WTC11 (cell line): Measurements from ENCODE around the gene THSD4. TPM values are rescaled to one million over a fixed set of nuclear protein-coding genes. Genes with fewer than 3 reads are reported as not detected.
A peak's percentile ranks its signal among the peaks of the same experiment; 100 is the strongest.

Source experiments
- ATAC-seq: fragments of 200-7000 bp; cut with Tn5 transposase; 2 replicates; pipeline ENCODE4 v1.10.0; 2021; ENCODE audit warnings: mild to moderate bottlenecking, moderate library complexity
- CTCF ChIA-PET: fragments of 300-600 bp; sonication (Branson Sonifier 250); formaldehyde crosslinking; loops from one replicate; lab custom pipeline; 2021; ENCODE audit warnings: antibody characterized with exemption; lab: Charles Lee
- POLR2A ChIA-PET: fragments of 350-600 bp; sonication (Branson Sonifier 250); formaldehyde crosslinking; loops from one replicate; lab custom pipeline; 2021; ENCODE audit warnings: antibody characterized with exemption; lab: Charles Lee
- DNase-seq: peaks from one replicate; pipeline ENCODE4 v3.0.0; 2021; ENCODE audit warnings: low spot score
- H3K27ac Mint-ChIP-seq: 2 replicates; pipeline ENCODE4 v1.8.0; 2021; ENCODE audit warnings: mixed read lengths
- H3K27me3 Mint-ChIP-seq: 2 replicates; pipeline ENCODE4 v1.8.0; 2021; ENCODE audit warnings: low read depth, mild to moderate bottlenecking, moderate library complexity, mixed read lengths
- H3K36me3 Mint-ChIP-seq: 2 replicates; pipeline ENCODE4 v1.8.0; 2021; ENCODE audit warnings: mixed read lengths
- H3K4me1 Mint-ChIP-seq: 2 replicates; pipeline ENCODE4 v1.8.0; 2022; ENCODE audit warnings: mixed read lengths
- H3K4me3 Mint-ChIP-seq: 2 replicates; pipeline ENCODE4 v1.8.0; 2021; ENCODE audit warnings: mild to moderate bottlenecking, moderate library complexity, mixed read lengths
- H3K9me3 Mint-ChIP-seq: 2 replicates; pipeline ENCODE4 v1.8.0; 2021; ENCODE audit warnings: mixed read lengths
- HMGA2 ChIP-seq: fragments of 250-450 bp; sonication (Bioruptor Pico); IDR thresholded peaks from 2 replicates; pipeline ENCODE4 v1.4.0; 2021; ENCODE audit warnings: mild to moderate bottlenecking, moderate library complexity
- KAT7 ChIP-seq: sonication (generic); formaldehyde crosslinking; IDR thresholded peaks from 2 replicates; pipeline ENCODE4 v1.8.1; 2023; ENCODE audit warnings: missing genetic modification reagents, mild to moderate bottlenecking, borderline replicate concordance
- NFE2L1 ChIP-seq: sonication (generic); formaldehyde crosslinking; IDR thresholded peaks from 2 replicates; pipeline ENCODE4 v1.8.1; 2023; ENCODE audit warnings: missing genetic modification reagents
- NR2C2 ChIP-seq: sonication (generic); formaldehyde crosslinking; IDR thresholded peaks from 2 replicates; pipeline ENCODE4 v1.8.0; 2022; ENCODE audit warnings: mild to moderate bottlenecking, missing genetic modification reagents
- PRRX2 ChIP-seq: fragments of 250-450 bp; sonication (Bioruptor Pico); IDR thresholded peaks from 2 replicates; pipeline ENCODE4 v1.8.0; 2021; ENCODE audit warnings: mild to moderate bottlenecking
- SMAD3 ChIP-seq: sonication (generic); formaldehyde crosslinking; IDR thresholded peaks from 2 replicates; pipeline ENCODE4 v1.8.0; 2022; ENCODE audit warnings: missing genetic modification reagents, mild to moderate bottlenecking, borderline replicate concordance
- TEAD1 ChIP-seq: sonication (generic); formaldehyde crosslinking; IDR thresholded peaks from 2 replicates; pipeline ENCODE4 v1.8.0; 2022; ENCODE audit warnings: mild to moderate bottlenecking, missing genetic modification reagents
- TEAD4 ChIP-seq: sonication (generic); formaldehyde crosslinking; IDR thresholded peaks from 2 replicates; pipeline ENCODE4 v1.8.0; 2022; ENCODE audit warnings: mild to moderate bottlenecking, missing genetic modification reagents
- ZBTB21 ChIP-seq: sonication (generic); formaldehyde crosslinking; IDR thresholded peaks from 2 replicates; pipeline ENCODE4 v1.8.1; 2023; ENCODE audit warnings: mild to moderate bottlenecking, missing genetic modification reagents, borderline replicate concordance
- ZNF263 ChIP-seq: sonication (generic); formaldehyde crosslinking; IDR thresholded peaks from 2 replicates; pipeline ENCODE4 v1.8.1; 2022; ENCODE audit warnings: low read depth, mild to moderate bottlenecking, moderate library complexity, missing genetic modification reagents
- total RNA-seq: library from RNA; stranded (reverse); gene quantifications from 3 replicates; pipeline ENCODE4 v1.2.3, GENCODE V29; 2021
- TF ChIP-seq, protein P1 (sequence below): sonication (generic); formaldehyde crosslinking; IDR thresholded peaks from 2 replicates; pipeline ENCODE4 v1.8.1; 2022; ENCODE audit warnings: mild to moderate bottlenecking, moderate library complexity, missing genetic modification reagents
- TF ChIP-seq, protein P2 (sequence below): sonication (generic); formaldehyde crosslinking; IDR thresholded peaks from 2 replicates; pipeline ENCODE4 v1.8.1; 2022; ENCODE audit warnings: missing genetic modification reagents, borderline replicate concordance
- TF ChIP-seq, protein P3 (sequence below): sonication (generic); formaldehyde crosslinking; conservative IDR thresholded peaks from 2 replicates; pipeline ENCODE4 v1.8.1; 2022; ENCODE audit warnings: mild to moderate bottlenecking, missing genetic modification reagents
- TF ChIP-seq, protein P4 (sequence below): sonication (generic); formaldehyde crosslinking; IDR thresholded peaks from 2 replicates; pipeline ENCODE4 v1.8.0; 2023; ENCODE audit warnings: missing genetic modification reagents
- TF ChIP-seq, protein P5 (sequence below): sonication (generic); formaldehyde crosslinking; IDR thresholded peaks from 2 replicates; pipeline ENCODE4 v1.8.0; 2022; ENCODE audit warnings: mild to moderate bottlenecking, missing genetic modification reagents
- TF ChIP-seq, protein P6 (sequence below): sonication (generic); formaldehyde crosslinking; IDR thresholded peaks from 2 replicates; pipeline ENCODE4 v1.8.1; 2023; ENCODE audit warnings: mild to moderate bottlenecking, missing genetic modification reagents
- TF ChIP-seq, protein P7 (sequence below): sonication (generic); formaldehyde crosslinking; IDR thresholded peaks from 2 replicates; pipeline ENCODE4 v1.8.1; 2023; ENCODE audit warnings: mild to moderate bottlenecking, missing genetic modification reagents
- TF ChIP-seq, protein P8 (sequence below): sonication (generic); formaldehyde crosslinking; IDR thresholded peaks from 2 replicates; pipeline ENCODE4 v1.8.1; 2022; ENCODE audit warnings: low read depth, missing genetic modification reagents, borderline replicate concordance
- TF ChIP-seq, protein P9 (sequence below): sonication (generic); formaldehyde crosslinking; IDR thresholded peaks from 2 replicates; pipeline ENCODE4 v1.8.1; 2023; ENCODE audit warnings: mild to moderate bottlenecking, moderate library complexity, missing genetic modification reagents
- TF ChIP-seq, protein P10 (sequence below): fragments of 250-450 bp; sonication (Bioruptor Pico); IDR thresholded peaks from 2 replicates; pipeline ENCODE4 v1.9.0; 2021; ENCODE audit warnings: mild to moderate bottlenecking

The THSD4 gene
- total RNA-seq, 1 experiment from 2014 or later = 7.8 TPM

DNA sequence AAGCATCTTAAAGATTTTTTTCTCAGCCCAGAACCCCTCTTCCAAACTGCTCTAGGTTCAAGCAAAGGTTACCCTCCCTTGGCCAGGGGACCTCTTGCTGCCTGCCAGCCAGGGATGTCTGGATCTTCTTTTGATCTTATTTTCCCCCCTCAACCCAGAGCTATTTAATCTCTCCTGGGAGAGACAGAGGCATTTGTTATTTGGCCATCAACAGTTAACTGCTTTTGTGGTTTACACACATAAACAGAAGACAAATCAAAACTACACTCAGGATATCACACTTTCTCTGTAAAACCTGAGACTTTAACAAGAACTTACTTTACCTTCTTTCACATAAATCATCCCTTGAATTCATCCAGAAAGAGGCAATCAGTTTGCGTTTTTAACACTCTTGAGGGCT lies 272.5 kb downstream of the THSD4 start:
- Mint-ChIP-seq H3K4me3 (peak overlapping the region; percentile 49), H3K4me1 (peaks cover 79% of the 10 kb centered on the region), H3K36me3 (peaks cover 5% of the 10 kb centered on the region), H3K9me3 (peaks cover 5% of the 10 kb centered on the region), H3K27ac (peak overlapping the region; percentile 99), H3K27me3 (peaks cover 11% of the 10 kb centered on the region; the same call in 1 of the 2 replicates)
- ChIA-PET CTCF (interaction anchor here (1.2 to 2.9 kb wide), 2 partner anchors 42 to 55 kb away, joined by 4 to 14 read pairs; no protein-coding TSS in a partner anchor), POLR2A (no interaction called here)
- TF ChIP-seq, protein P1, sequence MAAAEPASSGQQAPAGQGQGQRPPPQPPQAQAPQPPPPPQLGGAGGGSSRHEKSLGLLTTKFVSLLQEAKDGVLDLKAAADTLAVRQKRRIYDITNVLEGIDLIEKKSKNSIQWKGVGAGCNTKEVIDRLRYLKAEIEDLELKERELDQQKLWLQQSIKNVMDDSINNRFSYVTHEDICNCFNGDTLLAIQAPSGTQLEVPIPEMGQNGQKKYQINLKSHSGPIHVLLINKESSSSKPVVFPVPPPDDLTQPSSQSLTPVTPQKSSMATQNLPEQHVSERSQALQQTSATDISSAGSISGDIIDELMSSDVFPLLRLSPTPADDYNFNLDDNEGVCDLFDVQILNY = no peak
- TF ChIP-seq, protein P2, sequence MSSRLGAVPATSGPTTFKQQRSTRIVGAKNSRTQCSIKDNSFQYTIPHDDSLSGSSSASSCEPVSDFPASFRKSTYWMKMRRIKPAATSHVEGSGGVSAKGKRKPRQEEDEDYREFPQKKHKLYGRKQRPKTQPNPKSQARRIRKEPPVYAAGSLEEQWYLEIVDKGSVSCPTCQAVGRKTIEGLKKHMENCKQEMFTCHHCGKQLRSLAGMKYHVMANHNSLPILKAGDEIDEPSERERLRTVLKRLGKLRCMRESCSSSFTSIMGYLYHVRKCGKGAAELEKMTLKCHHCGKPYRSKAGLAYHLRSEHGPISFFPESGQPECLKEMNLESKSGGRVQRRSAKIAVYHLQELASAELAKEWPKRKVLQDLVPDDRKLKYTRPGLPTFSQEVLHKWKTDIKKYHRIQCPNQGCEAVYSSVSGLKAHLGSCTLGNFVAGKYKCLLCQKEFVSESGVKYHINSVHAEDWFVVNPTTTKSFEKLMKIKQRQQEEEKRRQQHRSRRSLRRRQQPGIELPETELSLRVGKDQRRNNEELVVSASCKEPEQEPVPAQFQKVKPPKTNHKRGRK (CRISPR knock-in tag) = no peak
- TF ChIP-seq, protein P3, sequence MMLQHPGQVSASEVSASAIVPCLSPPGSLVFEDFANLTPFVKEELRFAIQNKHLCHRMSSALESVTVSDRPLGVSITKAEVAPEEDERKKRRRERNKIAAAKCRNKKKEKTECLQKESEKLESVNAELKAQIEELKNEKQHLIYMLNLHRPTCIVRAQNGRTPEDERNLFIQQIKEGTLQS (CRISPR knock-in tag) = no peak
- TF ChIP-seq, protein P4, sequence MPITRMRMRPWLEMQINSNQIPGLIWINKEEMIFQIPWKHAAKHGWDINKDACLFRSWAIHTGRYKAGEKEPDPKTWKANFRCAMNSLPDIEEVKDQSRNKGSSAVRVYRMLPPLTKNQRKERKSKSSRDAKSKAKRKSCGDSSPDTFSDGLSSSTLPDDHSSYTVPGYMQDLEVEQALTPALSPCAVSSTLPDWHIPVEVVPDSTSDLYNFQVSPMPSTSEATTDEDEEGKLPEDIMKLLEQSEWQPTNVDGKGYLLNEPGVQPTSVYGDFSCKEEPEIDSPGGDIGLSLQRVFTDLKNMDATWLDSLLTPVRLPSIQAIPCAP = no peak
- no peak for TF ChIP-seq HMGA2 (CRISPR knock-in tag)
- TF ChIP-seq ZNF263 (CRISPR knock-in tag) = no peak
- no peak for TF ChIP-seq TEAD4 (CRISPR knock-in tag)
- no peak for TF ChIP-seq NFE2L1
- TF ChIP-seq, protein P5, sequence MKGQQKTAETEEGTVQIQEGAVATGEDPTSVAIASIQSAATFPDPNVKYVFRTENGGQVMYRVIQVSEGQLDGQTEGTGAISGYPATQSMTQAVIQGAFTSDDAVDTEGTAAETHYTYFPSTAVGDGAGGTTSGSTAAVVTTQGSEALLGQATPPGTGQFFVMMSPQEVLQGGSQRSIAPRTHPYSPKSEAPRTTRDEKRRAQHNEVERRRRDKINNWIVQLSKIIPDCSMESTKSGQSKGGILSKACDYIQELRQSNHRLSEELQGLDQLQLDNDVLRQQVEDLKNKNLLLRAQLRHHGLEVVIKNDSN (CRISPR knock-in tag) = no peak
- no peak for TF ChIP-seq NR2C2 (CRISPR knock-in tag)
- no peak for TF ChIP-seq PRRX2 (CRISPR knock-in tag)
- no peak for TF ChIP-seq SMAD3
- no peak for TF ChIP-seq TEAD1 (CRISPR knock-in tag)
- TF ChIP-seq, protein P6, sequence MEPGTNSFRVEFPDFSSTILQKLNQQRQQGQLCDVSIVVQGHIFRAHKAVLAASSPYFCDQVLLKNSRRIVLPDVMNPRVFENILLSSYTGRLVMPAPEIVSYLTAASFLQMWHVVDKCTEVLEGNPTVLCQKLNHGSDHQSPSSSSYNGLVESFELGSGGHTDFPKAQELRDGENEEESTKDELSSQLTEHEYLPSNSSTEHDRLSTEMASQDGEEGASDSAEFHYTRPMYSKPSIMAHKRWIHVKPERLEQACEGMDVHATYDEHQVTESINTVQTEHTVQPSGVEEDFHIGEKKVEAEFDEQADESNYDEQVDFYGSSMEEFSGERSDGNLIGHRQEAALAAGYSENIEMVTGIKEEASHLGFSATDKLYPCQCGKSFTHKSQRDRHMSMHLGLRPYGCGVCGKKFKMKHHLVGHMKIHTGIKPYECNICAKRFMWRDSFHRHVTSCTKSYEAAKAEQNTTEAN = no peak
- TF ChIP-seq, protein P7, sequence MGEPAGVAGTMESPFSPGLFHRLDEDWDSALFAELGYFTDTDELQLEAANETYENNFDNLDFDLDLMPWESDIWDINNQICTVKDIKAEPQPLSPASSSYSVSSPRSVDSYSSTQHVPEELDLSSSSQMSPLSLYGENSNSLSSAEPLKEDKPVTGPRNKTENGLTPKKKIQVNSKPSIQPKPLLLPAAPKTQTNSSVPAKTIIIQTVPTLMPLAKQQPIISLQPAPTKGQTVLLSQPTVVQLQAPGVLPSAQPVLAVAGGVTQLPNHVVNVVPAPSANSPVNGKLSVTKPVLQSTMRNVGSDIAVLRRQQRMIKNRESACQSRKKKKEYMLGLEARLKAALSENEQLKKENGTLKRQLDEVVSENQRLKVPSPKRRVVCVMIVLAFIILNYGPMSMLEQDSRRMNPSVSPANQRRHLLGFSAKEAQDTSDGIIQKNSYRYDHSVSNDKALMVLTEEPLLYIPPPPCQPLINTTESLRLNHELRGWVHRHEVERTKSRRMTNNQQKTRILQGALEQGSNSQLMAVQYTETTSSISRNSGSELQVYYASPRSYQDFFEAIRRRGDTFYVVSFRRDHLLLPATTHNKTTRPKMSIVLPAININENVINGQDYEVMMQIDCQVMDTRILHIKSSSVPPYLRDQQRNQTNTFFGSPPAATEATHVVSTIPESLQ (CRISPR knock-in tag) = no peak
- TF ChIP-seq, protein P8, sequence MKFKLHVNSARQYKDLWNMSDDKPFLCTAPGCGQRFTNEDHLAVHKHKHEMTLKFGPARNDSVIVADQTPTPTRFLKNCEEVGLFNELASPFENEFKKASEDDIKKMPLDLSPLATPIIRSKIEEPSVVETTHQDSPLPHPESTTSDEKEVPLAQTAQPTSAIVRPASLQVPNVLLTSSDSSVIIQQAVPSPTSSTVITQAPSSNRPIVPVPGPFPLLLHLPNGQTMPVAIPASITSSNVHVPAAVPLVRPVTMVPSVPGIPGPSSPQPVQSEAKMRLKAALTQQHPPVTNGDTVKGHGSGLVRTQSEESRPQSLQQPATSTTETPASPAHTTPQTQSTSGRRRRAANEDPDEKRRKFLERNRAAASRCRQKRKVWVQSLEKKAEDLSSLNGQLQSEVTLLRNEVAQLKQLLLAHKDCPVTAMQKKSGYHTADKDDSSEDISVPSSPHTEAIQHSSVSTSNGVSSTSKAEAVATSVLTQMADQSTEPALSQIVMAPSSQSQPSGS (CRISPR knock-in tag) = no peak
- DNase-seq (no peak), ATAC-seq (no peak)

DNA sequence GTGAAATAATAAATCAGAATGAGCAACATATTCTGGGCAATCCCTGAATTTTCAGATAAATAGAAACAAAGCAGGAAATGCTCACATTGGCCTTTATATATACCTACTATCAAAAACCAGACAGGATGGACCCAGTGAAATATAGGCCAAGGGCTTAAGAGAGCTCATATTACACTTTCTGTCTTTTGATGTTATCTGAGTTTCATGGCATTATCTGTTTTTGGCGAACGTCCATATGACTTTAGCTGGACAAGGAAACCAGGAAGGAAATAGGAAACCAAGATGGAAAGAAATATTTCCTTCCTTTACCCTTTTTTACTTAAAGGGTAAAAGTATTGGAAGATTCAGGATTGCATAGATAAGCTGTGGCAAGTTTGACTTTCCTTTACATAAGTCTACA lies 274.8 kb downstream of the THSD4 start:
- H3K36me3 Mint-ChIP-seq = peaks cover 5% of the 10 kb centered on the region
- peaks cover 5% of the 10 kb centered on the region for H3K9me3 Mint-ChIP-seq
- POLR2A ChIA-PET = interaction anchor here (0.6 to 0.7 kb wide), 2 partner anchors 390 to 1140 kb away, joined by 3 read pairs; no protein-coding TSS in a partner anchor
- ATAC-seq (no peak), DNase-seq (no peak)
- H3K4me3 Mint-ChIP-seq = no peak overlapping the region
- CTCF ChIA-PET = interaction anchor here (2.7 kb wide), 1 partner anchor 50 kb away, joined by 7 read pairs; no protein-coding TSS in a partner anchor
- no peak overlapping the region for H3K27ac Mint-ChIP-seq
- peaks cover 12% of the 10 kb centered on the region for H3K27me3 Mint-ChIP-seq
- peaks cover 72% of the 10 kb centered on the region for H3K4me1 Mint-ChIP-seq
- TF ChIP-seq ZBTB21 (CRISPR knock-in tag) (no peak), KAT7 (CRISPR knock-in tag) (no peak)
- TF ChIP-seq, protein P9, sequence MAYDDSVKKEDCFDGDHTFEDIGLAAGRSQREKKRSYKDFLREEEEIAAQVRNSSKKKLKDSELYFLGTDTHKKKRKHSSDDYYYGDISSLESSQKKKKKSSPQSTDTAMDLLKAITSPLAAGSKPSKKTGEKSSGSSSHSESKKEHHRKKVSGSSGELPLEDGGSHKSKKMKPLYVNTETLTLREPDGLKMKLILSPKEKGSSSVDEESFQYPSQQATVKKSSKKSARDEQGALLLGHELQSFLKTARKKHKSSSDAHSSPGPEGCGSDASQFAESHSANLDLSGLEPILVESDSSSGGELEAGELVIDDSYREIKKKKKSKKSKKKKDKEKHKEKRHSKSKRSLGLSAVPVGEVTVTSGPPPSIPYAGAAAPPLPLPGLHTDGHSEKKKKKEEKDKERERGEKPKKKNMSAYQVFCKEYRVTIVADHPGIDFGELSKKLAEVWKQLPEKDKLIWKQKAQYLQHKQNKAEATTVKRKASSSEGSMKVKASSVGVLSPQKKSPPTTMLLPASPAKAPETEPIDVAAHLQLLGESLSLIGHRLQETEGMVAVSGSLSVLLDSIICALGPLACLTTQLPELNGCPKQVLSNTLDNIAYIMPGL (CRISPR knock-in tag) = no peak
- TF ChIP-seq, protein P10, sequence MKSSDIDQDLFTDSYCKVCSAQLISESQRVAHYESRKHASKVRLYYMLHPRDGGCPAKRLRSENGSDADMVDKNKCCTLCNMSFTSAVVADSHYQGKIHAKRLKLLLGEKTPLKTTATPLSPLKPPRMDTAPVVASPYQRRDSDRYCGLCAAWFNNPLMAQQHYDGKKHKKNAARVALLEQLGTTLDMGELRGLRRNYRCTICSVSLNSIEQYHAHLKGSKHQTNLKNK (CRISPR knock-in tag) = no peak
